Choroid plexus epithelial cell (primary cell): Measurements from ENCODE around the gene CSNK2A2.

Experiments
- DNase-seq: peaks from one replicate; pipeline ENCODE4 v3.0.0-alpha.2; 2010; ENCODE audit warnings: low read depth
- H3K4me3 ChIP-seq: 2 replicates; pipeline ENCODE4 v1.5.1; 2011; ENCODE audit warnings: low read depth, mild to moderate bottlenecking, control low read depth, low read length, moderate library complexity
- TF ChIP-seq, protein P1 (sequence below): conservative IDR thresholded peaks from 2 replicates; pipeline ENCODE4 v1.5.1; 2011; ENCODE audit warnings: low read depth, mild to moderate bottlenecking, control low read depth, inconsistent platforms, low read length, moderate library complexity

The CSNK2A2 gene

GRCh38 chr16:58152246-58152868, 45.5 kb downstream of the CSNK2A2 start:
- DNase-seq, result no peak
- no peak overlapping the region for H3K4me3 ChIP-seq
- TF ChIP-seq, protein P1, sequence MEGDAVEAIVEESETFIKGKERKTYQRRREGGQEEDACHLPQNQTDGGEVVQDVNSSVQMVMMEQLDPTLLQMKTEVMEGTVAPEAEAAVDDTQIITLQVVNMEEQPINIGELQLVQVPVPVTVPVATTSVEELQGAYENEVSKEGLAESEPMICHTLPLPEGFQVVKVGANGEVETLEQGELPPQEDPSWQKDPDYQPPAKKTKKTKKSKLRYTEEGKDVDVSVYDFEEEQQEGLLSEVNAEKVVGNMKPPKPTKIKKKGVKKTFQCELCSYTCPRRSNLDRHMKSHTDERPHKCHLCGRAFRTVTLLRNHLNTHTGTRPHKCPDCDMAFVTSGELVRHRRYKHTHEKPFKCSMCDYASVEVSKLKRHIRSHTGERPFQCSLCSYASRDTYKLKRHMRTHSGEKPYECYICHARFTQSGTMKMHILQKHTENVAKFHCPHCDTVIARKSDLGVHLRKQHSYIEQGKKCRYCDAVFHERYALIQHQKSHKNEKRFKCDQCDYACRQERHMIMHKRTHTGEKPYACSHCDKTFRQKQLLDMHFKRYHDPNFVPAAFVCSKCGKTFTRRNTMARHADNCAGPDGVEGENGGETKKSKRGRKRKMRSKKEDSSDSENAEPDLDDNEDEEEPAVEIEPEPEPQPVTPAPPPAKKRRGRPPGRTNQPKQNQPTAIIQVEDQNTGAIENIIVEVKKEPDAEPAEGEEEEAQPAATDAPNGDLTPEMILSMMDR, result no peak

- H3K4me3 ChIP-seq, result no peak overlapping the region
- DNase-seq, result no peak
- TF ChIP-seq, protein P1, result no peak
Observed at GRCh38 chr16:58148526-58148925, 49.4 kb downstream of the CSNK2A2 start.

GRCh38 chr16:58148099-58148498, 49.8 kb downstream of the CSNK2A2 start:
- no peak overlapping the region for H3K4me3 ChIP-seq
- TF ChIP-seq, protein P1, result no peak
- no peak for DNase-seq

DNA sequence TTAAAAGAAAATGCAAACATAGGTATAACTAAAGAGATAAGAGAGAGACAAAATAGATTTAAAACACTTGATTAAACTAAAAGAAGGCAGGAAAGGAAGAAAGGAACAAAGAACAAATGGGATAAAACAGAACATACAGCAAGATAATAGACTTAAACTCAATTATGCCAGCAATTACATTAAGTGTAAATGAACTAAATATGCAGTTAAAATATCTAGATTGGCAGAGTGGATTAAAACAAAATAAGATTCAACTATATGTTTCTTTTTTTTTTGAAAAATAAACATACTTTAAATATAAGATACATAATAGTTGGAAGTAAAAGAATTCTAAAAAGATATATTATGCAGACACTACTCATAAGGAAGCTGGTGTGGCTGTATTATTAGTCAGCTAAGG, 59.1 kb downstream of the CSNK2A2 start:
- DNase-seq, result no peak
- no peak overlapping the region for H3K4me3 ChIP-seq
- TF ChIP-seq, protein P1, result no peak

DNA sequence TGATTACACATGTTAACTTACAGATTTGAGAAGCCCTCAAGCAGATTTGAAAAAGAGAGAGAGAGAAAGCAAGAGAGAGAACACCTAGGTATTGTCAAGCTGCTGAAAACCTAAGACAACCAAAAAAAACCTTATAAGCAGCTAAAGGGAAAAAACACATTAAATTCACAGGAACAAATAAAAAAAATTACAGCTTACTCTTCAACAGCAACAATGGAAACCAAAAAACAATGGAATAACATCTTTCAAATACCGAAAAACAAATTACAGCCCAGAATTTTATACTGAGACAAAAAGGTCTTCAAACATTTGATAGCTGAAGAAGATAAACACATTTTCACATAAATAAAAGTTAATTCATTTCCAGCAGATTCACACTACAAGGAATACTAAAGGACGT, 60.3 kb downstream of the CSNK2A2 start:
- H3K4me3 ChIP-seq, result no peak overlapping the region
- DNase-seq, result no peak
- TF ChIP-seq, protein P1, result no peak

- peak within 1 kb of the TSS; percentile 91 for H3K4me3 ChIP-seq
- TF ChIP-seq, protein P1, result no peak
- DNase-seq, result peak; percentile 100
Observed at GRCh38 chr16:58129097-58129936, 68.6 kb downstream of the CSNK2A2 start, which contains the start of gene CFAP20. CFAP20 (minus strand) TSS chr16:58129381; CDS start chr16:58129115, 266 bp downstream.

DNA sequence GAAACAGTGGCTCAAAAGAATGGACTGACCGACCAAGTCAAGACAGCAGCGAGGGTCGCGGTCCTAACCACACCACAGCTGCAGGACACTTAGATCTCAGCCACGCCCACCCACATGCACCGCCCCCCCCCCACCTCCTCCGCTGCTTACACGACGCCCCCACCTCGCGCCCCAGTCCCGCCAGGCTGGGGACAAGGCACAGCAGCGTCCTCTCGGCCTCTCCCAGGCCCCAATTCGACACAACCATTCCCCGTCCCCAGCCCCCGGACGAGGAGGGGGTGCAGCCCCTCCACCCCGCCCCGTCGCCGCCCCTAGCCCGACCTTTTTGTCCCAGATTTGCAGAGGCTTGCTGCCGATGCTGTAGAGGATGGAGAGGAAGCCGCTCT, 69.2 kb downstream of the CSNK2A2 start:
- no peak for DNase-seq
- TF ChIP-seq, protein P1, result no peak
- peak overlapping the region; percentile 91 for H3K4me3 ChIP-seq
